ENCODE data around the gene ZC3H12D. TPM values are rescaled to one million over a fixed set of nuclear protein-coding genes. Genes with fewer than 3 reads are reported as not detected.
"Not testable (repeated sequence)": the region's sequence is repeated elsewhere in the genome, so short reads cannot be mapped to it uniquely, and the experiment has no call there.

ZC3H12D gene
- polyA plus RNA-seq, 4 donors = 0.14 to 0.96 (median 0.45) TPM

- DNase-seq (ENCODE audit: low read depth in 4 of 4, low spot score in 2 of 4) = not testable (repeated sequence)
Observed at GRCh38 chr6:149460249-149460648, 24.6 kb downstream of the ZC3H12D start.

DNA sequence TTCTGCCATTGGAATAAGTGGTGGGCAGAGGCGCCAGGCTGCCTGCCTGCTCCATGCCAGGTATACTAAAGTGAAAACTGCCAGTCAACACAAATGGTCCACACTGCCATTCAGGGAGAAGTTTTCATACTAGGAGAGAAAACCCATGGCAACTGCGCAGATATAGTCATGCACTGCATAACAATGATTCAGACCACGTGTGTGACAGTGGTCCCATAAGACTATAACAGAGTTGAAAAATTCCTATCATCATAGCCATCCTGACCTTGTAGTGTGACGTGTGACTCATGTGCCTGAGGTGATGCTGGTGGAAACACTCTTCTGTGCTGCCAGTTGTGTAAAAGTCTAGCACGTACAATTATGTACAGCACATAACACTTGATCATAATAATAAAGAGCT, 25.1 kb downstream of the ZC3H12D start:
- DNase-seq (ENCODE audit: low read depth in 4 of 4, low spot score in 2 of 4) = no peak

DNA sequence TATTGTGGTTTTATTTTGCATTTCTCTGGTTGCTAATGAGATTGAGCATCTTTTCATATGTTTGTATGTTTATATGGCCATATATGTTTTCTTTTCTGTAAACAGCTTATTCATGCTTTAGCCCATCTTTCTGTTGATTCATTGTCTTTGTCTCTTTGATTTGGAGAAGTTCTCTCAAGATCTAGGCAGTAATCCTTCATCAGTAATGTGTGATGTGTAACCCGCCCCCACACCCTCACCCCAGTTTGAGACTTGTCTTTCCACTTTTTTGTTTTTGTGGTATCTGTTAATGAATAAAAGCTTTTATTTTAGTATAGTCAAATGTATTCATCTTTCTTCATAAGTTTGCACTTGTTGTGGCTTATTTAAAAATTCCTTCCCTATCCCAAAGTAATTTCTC, 26.0 kb downstream of the ZC3H12D start:
- DNase-seq (ENCODE audit: low read depth in 4 of 4, low spot score in 2 of 4) = no peak

- no peak for DNase-seq (ENCODE audit: low read depth in 4 of 4, low spot score in 2 of 4)
Observed at GRCh38 chr6:149458196-149458595, 26.6 kb downstream of the ZC3H12D start.

DNA sequence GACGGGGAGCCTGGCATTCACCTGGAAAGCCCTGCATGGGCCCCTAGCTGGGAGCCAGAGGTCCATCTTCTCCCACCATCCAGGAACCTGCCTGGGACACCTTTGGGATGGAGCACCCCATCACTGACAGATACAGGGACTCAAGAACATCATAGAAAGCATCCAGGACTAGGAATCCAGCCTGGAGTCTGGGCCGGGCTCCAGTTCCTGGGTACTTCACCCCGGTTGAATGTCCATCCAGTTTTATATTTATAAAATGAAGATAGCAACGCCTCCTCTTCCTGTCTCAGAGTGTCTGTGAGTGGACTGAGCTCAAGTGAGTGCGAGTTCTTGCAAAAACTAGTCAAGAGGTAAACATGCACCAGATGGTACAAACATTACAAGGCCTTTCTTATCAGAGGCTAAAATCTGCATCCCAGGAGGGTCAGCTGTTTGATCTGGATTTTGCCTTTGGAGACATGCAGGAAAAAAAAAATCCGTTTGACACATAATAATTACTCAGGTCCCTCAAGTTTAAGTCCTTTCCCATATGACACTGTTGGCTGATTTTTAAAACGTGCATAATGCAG, 27.4 kb downstream of the ZC3H12D start:
- no peak for DNase-seq (ENCODE audit: low read depth in 4 of 4, low spot score in 2 of 4)

DNA sequence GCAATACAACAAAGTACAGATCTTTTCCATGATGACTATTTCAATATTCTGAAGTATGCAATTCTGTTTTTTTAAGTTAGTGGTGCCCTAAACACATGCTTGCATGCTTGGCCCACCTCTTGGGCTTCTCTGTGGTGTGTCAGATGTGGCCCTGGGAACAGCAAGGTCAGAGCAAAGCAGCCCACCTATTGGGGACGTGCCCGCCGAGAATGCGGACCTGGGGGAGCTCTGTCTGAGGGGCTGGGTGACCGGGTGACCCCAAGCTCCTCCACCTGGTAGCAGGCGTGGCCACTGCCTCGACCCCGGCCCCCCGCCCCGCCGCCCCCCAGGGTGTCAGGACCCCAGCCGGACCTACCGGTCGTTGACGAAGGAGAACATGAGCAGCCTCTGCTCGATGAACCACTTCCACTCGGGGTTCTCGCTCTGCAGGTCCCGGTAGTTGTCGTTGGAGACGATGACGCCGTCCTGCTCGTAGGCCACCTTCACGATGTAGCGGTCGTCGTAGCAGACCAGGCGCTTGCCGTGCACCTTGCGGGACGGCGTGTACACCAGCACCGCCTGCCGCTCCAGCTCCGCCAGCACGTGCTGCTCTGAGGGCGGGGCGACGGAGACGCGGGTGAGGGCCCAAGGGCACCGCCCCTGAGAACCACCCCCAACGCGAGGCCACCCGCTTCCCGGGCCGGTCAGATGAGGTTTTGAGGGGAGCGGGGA, 28.3 kb downstream of the ZC3H12D start:
- DNase-seq (ENCODE audit: low read depth in 4 of 4, low spot score in 2 of 4) = no peak

- no peak for DNase-seq (ENCODE audit: low read depth in 4 of 4, low spot score in 2 of 4)
Observed at GRCh38 chr6:149455031-149455732, 29.6 kb downstream of the ZC3H12D start.

GRCh38 chr6:149454346-149454848, 30.4 kb downstream of the ZC3H12D start:
- DNase-seq (ENCODE audit: low read depth in 4 of 4, low spot score in 2 of 4) = peak in 1 of 4 donors; percentile 50

DNA sequence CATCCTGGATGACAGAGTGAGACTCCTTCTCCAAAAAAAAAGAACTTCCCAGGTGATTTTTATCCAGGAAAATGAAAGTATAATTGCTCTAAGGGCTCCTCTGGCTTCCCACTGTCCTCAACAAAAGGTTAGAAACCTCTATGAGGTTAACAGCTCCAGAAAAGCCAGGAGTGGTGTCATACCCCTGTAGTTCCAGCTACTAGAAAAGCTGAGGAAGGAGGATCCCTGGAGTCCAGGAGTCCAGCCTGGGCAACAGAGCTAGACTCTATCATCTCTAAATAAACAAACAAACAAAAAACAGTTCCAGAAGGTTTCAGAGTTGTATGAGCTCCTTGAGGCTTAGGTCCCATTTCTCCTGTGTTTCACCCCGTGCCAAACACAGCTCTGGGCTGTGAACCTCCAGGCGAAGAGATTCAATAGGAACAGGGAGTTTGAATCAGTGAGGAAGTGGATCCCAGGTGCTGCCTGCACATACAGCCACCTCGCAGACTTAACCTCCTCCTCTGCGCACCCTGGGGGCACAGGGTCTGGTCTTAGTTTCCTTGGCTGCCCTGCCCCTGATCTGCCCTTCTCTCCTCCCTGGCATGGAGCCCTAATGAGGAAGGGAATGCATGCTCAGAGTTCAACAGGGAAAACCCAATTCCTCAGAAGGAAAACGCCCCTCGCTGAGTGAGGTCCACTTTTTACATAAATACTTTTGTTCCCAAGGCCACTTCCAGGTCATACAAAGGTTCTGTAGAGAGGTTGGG, 31.0 kb downstream of the ZC3H12D start:
- no peak for DNase-seq (ENCODE audit: low read depth in 4 of 4, low spot score in 2 of 4)

DNA sequence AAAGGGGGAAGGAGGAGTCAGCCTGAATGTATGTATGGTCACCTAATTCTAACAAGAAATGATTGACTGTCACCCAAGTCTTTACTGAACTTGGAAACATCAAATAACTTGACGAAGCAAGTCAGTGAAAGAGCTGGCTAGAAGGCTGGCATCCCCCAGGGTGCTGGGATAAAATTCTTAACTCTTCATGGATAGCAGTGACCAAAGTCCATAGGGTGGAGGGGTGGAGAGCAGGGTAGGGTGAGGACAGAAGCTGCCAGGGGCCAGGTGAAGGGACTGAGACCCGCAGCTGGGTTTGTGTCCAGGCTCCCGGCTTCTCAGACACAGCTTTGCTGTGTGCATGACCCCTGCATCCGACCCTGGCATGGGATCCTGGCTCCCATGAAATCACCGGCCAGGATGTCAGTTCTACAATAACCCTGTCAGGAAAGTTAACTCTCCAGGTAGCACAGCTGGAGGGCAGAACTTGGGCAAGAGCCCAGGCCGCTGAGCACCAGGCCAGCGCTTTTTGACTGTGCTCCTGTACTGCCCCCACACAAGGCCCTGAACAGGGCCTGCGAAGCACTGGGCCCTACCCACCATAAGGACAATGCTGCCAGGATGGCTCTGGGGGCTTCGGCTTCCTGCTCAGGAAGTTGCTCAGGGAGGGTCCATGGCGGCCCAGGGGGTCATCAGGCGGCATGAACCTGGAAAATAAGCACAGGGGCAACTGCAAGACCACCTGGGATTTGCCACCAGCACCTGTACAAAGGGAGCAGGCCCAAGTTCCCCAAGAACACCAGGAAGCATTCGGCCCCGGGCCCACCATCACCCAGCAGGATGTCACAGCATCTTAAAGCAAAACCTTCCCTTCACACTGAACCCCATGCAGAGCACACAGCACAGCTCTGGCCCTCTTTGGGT, 32.5 kb downstream of the ZC3H12D start:
- DNase-seq (ENCODE audit: low read depth in 4 of 4, low spot score in 2 of 4) = no peak

- no peak for DNase-seq (ENCODE audit: low read depth in 4 of 4, low spot score in 2 of 4)
Observed at GRCh38 chr6:149451376-149452036, 33.3 kb downstream of the ZC3H12D start.

GRCh38 chr6:149450679-149451375, 34.0 kb downstream of the ZC3H12D start:
- DNase-seq (ENCODE audit: low read depth in 4 of 4, low spot score in 2 of 4) = no peak

GRCh38 chr6:149449831-149450678, 34.8 kb downstream of the ZC3H12D start:
- DNase-seq (ENCODE audit: low read depth in 4 of 4, low spot score in 2 of 4) = no peak

- DNase-seq (ENCODE audit: low read depth in 4 of 4, low spot score in 2 of 4) = no peak
Observed at GRCh38 chr6:149448821-149449453, 35.9 kb downstream of the ZC3H12D start.

GRCh38 chr6:149446791-149447376, 37.9 kb downstream of the ZC3H12D start:
- no peak for DNase-seq (ENCODE audit: low read depth in 4 of 4, low spot score in 2 of 4)

DNA sequence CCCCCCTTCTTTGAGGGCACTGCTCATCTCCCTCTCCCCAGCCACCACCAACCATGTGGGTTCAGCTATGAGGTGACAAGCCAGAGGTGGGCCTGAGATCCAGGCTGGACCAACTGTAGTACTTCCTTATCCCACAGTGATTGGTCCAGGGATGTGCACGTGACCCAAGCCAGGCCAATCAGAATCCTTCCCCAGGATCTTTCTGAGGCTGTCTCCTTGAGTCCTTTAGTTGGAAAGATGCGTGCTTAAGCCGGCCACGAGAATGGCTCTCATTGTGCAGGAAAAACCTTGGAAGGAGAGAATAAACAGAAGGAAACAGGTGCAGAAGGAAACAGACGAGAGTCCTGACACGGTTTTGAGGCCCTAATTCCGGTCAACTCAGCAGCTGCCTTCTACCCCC, 39.2 kb downstream of the ZC3H12D start:
- no peak for DNase-seq (ENCODE audit: low read depth in 4 of 4, low spot score in 2 of 4)

- DNase-seq (ENCODE audit: low read depth in 4 of 4, low spot score in 2 of 4) = no peak
Observed at GRCh38 chr6:149445095-149445466, 39.7 kb downstream of the ZC3H12D start.
